Natural killer cell (primary cell): ENCODE measurements around the gene FGD4. TPM values are rescaled to one million over a fixed set of nuclear protein-coding genes. Genes with fewer than 3 reads are reported as not detected.

Experiments used
- ATAC-seq, 3 donors: fragments of 150-1000 bp in 2 of 3; fragments of 200-7000 bp in 1 of 3; cut with Tn5 transposase; 1 replicate in 1 of 3; 2 replicates in 2 of 3; pipeline ENCODE4 v1.10.0; 2021; ENCODE audit warnings: mild to moderate bottlenecking in 2 of 3, moderate library complexity in 2 of 3
- DNase-seq, 2 donors: peaks; one replicate each; pipeline versions ENCODE4 v3.0.0 to v3.0.0-alpha.2; 2013 to 2021; ENCODE audit warnings: mixed read lengths in 1 of 2
- H3K27ac ChIP-seq: one replicate; pipeline ENCODE4 v1.5.1; 2013; ENCODE audit warnings: mild to moderate bottlenecking, low read length
- H3K27me3 ChIP-seq: one replicate; pipeline ENCODE4 v1.6.1; 2013; ENCODE audit warnings: low read length; ENCODE audit not compliant: control insufficient read depth, insufficient read depth
- H3K36me3 ChIP-seq: one replicate; pipeline ENCODE4 v1.6.1; 2013; ENCODE audit warnings: low read length; ENCODE audit not compliant: control insufficient read depth, insufficient read depth
- H3K4me1 ChIP-seq: one replicate; pipeline ENCODE4 v1.6.1; 2013; ENCODE audit warnings: low read length; ENCODE audit not compliant: control insufficient read depth, insufficient read depth
- H3K4me3 ChIP-seq: one replicate; pipeline ENCODE4 v1.5.1; 2013; ENCODE audit warnings: low read length
- H3K9me3 ChIP-seq: one replicate; pipeline ENCODE4 v1.6.1; 2013; ENCODE audit warnings: low read length; ENCODE audit not compliant: control insufficient read depth, insufficient read depth
- H3K27ac Mint-ChIP-seq, 2 donors: one replicate each; pipeline ENCODE4 v1.8.0; 2022; ENCODE audit warnings: mild to moderate bottlenecking in 2 of 2, mixed read lengths in 2 of 2, moderate library complexity in 1 of 2
- H3K27me3 Mint-ChIP-seq, 2 donors: one replicate each; pipeline ENCODE4 v1.8.0; 2022; ENCODE audit warnings: low read depth in 2 of 2, mixed read lengths in 2 of 2
- H3K36me3 Mint-ChIP-seq: one replicate; pipeline ENCODE4 v1.8.0; 2022; ENCODE audit warnings: mixed read lengths
- H3K4me1 Mint-ChIP-seq, 2 donors: one replicate each; pipeline ENCODE4 v1.8.0; 2022; ENCODE audit warnings: mixed read lengths in 2 of 2
- H3K4me3 Mint-ChIP-seq: one replicate; pipeline ENCODE4 v1.8.0; 2022; ENCODE audit warnings: mild to moderate bottlenecking, moderate library complexity, mixed read lengths
- H3K9me3 Mint-ChIP-seq, 2 donors: one replicate each; pipeline ENCODE4 v1.8.0; 2022; ENCODE audit warnings: mixed read lengths in 2 of 2
- CTCF ChIP-seq: fragments of 200-600 bp; IDR thresholded peaks from one replicate; pipeline ENCODE4 v1.8.0; 2022; ENCODE audit warnings: antibody characterized with exemption
- WGBS: methylation state at CpG from one replicate; pipeline ENCODE4 v1.1.7; 2013; ENCODE audit warnings: missing lambda C conversion rate; ENCODE audit not compliant: insufficient coverage; 5-methylcytosine and 5-hydroxymethylcytosine counted together
- intact Hi-C: fragments of 100-400 bp; cut with micrococcal nuclease; formaldehyde crosslinking; loops from one replicate; pipeline ENCODE4 v1.14.2; 2022
- total RNA-seq, 4 donors: library from RNA; stranded (reverse); fragments of 120-200 nt in 1 of 4; gene quantifications; one replicate each; pipeline versions ENCODE4 v1.2.3 to v1.2.4, GENCODE V29; 2013 to 2022

The FGD4 gene
- total RNA-seq, 3 donors from 2014 or later (not counting 1 experiment from before 2014, with no cell fraction given) = 0.68 to 3.5 (median 2.1) TPM

- TF ChIP-seq CTCF = no peak
- Histone ChIP-seq H3K4me3 (no peak overlapping the region), H3K4me1 (peaks cover 4% of the 10 kb centered on the region), H3K27ac (peak overlapping the region; percentile 28), H3K36me3 (no peaks in the 10 kb centered on the region), H3K9me3 (no peaks in the 10 kb centered on the region), H3K27me3 (no peaks in the 10 kb centered on the region)
- DNase-seq (no peak), ATAC-seq (no peak)
- Mint-ChIP-seq H3K4me1 (no peaks in the 10 kb centered on the region), H3K4me3 (no peak overlapping the region), H3K9me3 (no peaks in the 10 kb centered on the region), H3K36me3 (no peaks in the 10 kb centered on the region), H3K27ac (no peak overlapping the region), H3K27me3 (no peaks in the 10 kb centered on the region)
- intact Hi-C loops = no loop called here
- 82% methylated on average over 8 of the region's 8 CpGs for WGBS
Observed at GRCh38 chr12:32549675-32550079, 150.3 kb downstream of the FGD4 start.

DNA sequence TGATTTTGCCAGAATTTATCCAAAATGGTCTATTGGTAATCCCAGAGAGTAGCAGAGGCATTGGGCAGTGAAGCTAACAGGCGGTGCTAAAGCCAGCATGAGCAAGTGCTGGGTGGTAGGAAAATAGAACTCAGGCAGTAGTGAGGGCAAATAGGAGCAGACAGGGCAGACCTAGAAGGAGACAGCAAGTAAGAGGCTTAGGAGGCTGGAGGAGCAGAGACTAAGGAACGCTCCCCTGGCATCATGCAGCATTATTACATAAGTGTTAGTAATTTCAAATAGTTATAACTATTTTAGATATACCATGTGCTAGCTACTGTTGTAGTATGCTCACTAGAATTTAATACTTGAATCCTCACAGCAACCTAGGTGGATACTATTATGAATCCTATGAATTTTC lies 151.7 kb downstream of the FGD4 start:
- H3K9me3 Mint-ChIP-seq = no peaks in the 10 kb centered on the region
- Histone ChIP-seq H3K27me3 (no peaks in the 10 kb centered on the region), H3K27ac (no peak overlapping the region), H3K36me3 (no peaks in the 10 kb centered on the region), H3K9me3 (no peaks in the 10 kb centered on the region), H3K4me3 (no peak overlapping the region), H3K4me1 (peaks cover 4% of the 10 kb centered on the region)
- H3K27ac Mint-ChIP-seq = no peak overlapping the region
- ATAC-seq (no peak), DNase-seq (no peak)
- intact Hi-C loops = no loop called here
- no peaks in the 10 kb centered on the region for H3K36me3 Mint-ChIP-seq
- no peak overlapping the region for H3K4me3 Mint-ChIP-seq
- H3K27me3 Mint-ChIP-seq = no peaks in the 10 kb centered on the region
- TF ChIP-seq CTCF = no peak
- H3K4me1 Mint-ChIP-seq = no peaks in the 10 kb centered on the region
- 93% methylated on average over 1 of the region's 2 CpGs for WGBS

- Histone ChIP-seq H3K27ac (peak overlapping the region; percentile 40), H3K4me3 (no peak overlapping the region), H3K4me1 (no peaks in the 10 kb centered on the region), H3K9me3 (no peaks in the 10 kb centered on the region), H3K27me3 (no peaks in the 10 kb centered on the region), H3K36me3 (no peaks in the 10 kb centered on the region)
- intact Hi-C loops = no loop called here
- ATAC-seq = no peak
- H3K9me3 Mint-ChIP-seq = no peaks in the 10 kb centered on the region
- DNase-seq = no peak
- WGBS = no CpG with 5 or more reads among the region's 1 CpG
- H3K27me3 Mint-ChIP-seq = no peaks in the 10 kb centered on the region
- no peaks in the 10 kb centered on the region for H3K36me3 Mint-ChIP-seq
- H3K4me1 Mint-ChIP-seq = no peaks in the 10 kb centered on the region
- no peak overlapping the region for H3K4me3 Mint-ChIP-seq
- no peak overlapping the region for H3K27ac Mint-ChIP-seq
- no peak for TF ChIP-seq CTCF
Observed at GRCh38 chr12:32558903-32559302, 159.5 kb downstream of the FGD4 start.

DNA sequence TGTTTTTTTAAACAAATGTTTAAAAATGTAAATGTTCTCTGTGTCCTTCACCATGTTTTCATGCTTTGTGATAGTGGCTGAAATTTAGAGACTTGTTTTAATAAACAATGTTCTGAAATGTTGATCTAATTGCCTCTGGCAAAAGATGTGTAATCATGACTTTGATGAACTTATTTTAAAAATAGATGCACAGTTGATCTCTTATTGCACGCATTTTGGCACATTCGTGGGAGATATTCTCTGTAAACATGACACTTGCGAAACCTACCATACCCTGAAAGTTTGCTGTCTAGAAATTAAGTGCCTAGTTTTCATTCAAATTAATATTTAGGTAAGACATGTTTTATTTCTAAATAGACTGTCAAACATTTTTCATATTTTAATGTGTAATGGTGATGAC lies 160.1 kb downstream of the FGD4 start:
- Mint-ChIP-seq H3K27me3 (no peaks in the 10 kb centered on the region), H3K27ac (no peak overlapping the region), H3K9me3 (no peaks in the 10 kb centered on the region), H3K36me3 (no peaks in the 10 kb centered on the region), H3K4me3 (no peak overlapping the region), H3K4me1 (no peaks in the 10 kb centered on the region)
- ATAC-seq (no peak), DNase-seq (no peak)
- Histone ChIP-seq H3K27me3 (no peaks in the 10 kb centered on the region), H3K4me3 (no peak overlapping the region), H3K4me1 (no peaks in the 10 kb centered on the region), H3K27ac (no peak overlapping the region), H3K36me3 (no peaks in the 10 kb centered on the region), H3K9me3 (no peaks in the 10 kb centered on the region)
- intact Hi-C loops = no loop called here
- WGBS = 69% methylated on average over 3 of the region's 3 CpGs
- TF ChIP-seq CTCF = no peak
